H1 (cell line): ENCODE results near the gene ZMYM3. TPM values are rescaled to one million over a fixed set of nuclear protein-coding genes. Genes with fewer than 3 reads are reported as not detected.

ENCODE experiments used
- CHD2 ChIP-seq: IDR thresholded peaks from 2 replicates; pipeline ENCODE4 v1.6.1; 2012; ENCODE audit warnings: low read length, improper control_type of control experiment
- EZH2 ChIP-seq: fragments of 200-600 bp; sonication (generic); IDR thresholded peaks from 2 replicates; pipeline ENCODE4 v1.7.1; 2012; ENCODE audit warnings: low read depth, mild to moderate bottlenecking, moderate library complexity, low read length, inconsistent platforms; ENCODE audit not compliant: severe bottlenecking
- NRF1 ChIP-seq: IDR thresholded peaks from 2 replicates; pipeline ENCODE4 v1.6.1; 2011; ENCODE audit warnings: mild to moderate bottlenecking, low read depth, low read length, improper control_type of control experiment
- SP4 ChIP-seq: IDR thresholded peaks from 2 replicates; pipeline ENCODE4 v1.6.1; 2012; ENCODE audit warnings: low read length, inconsistent platforms
- polyA plus RNA-seq, 7 experiments: library from polyadenylated mRNA; depleted of rRNA in 3 of 7; stranded (reverse) in 5 of 7; unstranded in 2 of 7; fragments of >200 nt in 5 of 7; fragments of 200-250 nt in 2 of 7; gene quantifications; 1 replicate in 5 of 7; 2 replicates in 1 of 7; 4 replicates in 1 of 7; pipeline versions ENCODE4 v1.2.1 to v1.2.3, GENCODE V29; 2011 to 2013; ENCODE audit warnings: missing spikeins in 2 of 7, mixed read lengths in 2 of 7
- total RNA-seq: library from RNA; stranded (reverse); fragmentation: NEBNext Ultra II Directional; extraction: Animal tissue kit (Norgen Biotek cat#: 25700); gene quantifications from 2 replicates; pipeline ENCODE4 v1.2.1, GENCODE V29; 2021
- TF ChIP-seq, protein P1 (sequence below): IDR thresholded peaks from 2 replicates; pipeline ENCODE4 v1.6.1; 2012; ENCODE audit warnings: low read length, inconsistent platforms
- TF ChIP-seq, protein P2 (sequence below): IDR thresholded peaks from 2 replicates; pipeline ENCODE4 v1.6.1; 2011; ENCODE audit warnings: low read depth, mild to moderate bottlenecking, low read length; ENCODE audit not compliant: insufficient read depth

Gene ZMYM3
- total and polyA plus RNA-seq, 2 of the 8 experiments (the other 6 are each of a cell fraction or from before 2014, with no cell fraction given) = 56.7 to 82.0 TPM

DNA sequence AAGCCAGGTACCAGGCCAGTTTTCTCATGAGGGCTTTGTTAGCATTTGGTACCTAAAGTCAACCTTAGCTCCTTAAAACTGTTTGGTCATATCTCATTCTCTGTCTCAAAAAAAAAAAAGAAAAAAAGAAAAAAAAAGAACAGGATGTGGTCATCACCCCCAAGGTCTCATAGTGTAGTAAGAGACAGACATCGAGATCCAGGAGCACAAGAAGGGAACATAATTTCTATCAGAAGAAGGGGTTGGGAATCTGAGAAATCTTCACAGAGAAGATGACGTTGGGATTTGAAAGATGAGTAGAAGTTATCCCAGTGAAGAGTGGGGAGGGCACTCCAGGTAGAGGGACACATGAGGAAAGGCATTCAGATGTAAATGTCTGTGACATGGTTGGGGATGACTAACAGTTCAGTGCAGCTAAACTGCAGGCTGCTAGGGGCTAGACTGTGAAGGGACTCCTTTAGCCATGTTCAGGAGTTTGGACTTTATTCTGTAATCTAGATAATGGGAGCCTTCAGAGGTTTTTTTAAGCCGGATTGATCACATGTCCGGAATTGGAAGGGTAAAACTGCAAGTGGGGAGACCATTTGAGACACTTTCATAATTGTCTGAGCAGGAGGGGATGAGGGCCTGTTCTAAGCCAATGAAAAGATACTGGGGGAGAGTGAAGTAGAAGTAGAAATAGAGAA is 57.8 kb downstream of the ZMYM3 start (continued):
- TF ChIP-seq SP4 = no peak
- TF ChIP-seq CHD2 = no peak
- TF ChIP-seq, protein P1, sequence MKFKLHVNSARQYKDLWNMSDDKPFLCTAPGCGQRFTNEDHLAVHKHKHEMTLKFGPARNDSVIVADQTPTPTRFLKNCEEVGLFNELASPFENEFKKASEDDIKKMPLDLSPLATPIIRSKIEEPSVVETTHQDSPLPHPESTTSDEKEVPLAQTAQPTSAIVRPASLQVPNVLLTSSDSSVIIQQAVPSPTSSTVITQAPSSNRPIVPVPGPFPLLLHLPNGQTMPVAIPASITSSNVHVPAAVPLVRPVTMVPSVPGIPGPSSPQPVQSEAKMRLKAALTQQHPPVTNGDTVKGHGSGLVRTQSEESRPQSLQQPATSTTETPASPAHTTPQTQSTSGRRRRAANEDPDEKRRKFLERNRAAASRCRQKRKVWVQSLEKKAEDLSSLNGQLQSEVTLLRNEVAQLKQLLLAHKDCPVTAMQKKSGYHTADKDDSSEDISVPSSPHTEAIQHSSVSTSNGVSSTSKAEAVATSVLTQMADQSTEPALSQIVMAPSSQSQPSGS = no peak
- TF ChIP-seq EZH2 = no peak
- no peak for TF ChIP-seq NRF1
- TF ChIP-seq, protein P2, sequence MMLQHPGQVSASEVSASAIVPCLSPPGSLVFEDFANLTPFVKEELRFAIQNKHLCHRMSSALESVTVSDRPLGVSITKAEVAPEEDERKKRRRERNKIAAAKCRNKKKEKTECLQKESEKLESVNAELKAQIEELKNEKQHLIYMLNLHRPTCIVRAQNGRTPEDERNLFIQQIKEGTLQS = no peak
